Measurements from ENCODE around the gene PKDREJ.

Gene PKDREJ

GRCh38 chr22:46262449-46263215, 511 bp downstream of the PKDREJ start:
- DNase-seq, result peak; percentile 43 to 65

- DNase-seq, result no peak
Measured at GRCh38 chr22:46260038-46260437, 3.1 kb downstream of the PKDREJ start.

- no peak for DNase-seq
Measured at GRCh38 chr22:46259374-46259773, 3.8 kb downstream of the PKDREJ start.

GRCh38 chr22:46256358-46256958, 6.7 kb downstream of the PKDREJ start:
- DNase-seq, result no peak

GRCh38 chr22:46251816-46252380, 11.2 kb downstream of the PKDREJ start:
- DNase-seq, result no peak

GRCh38 chr22:46251266-46251665, 11.9 kb downstream of the PKDREJ start:
- DNase-seq, result no peak

GRCh38 chr22:46250783-46251125, 12.4 kb downstream of the PKDREJ start:
- DNase-seq, result no peak

- DNase-seq, result peak; percentile 90
Measured at GRCh38 chr22:46250035-46250782, 12.9 kb downstream of the PKDREJ start, which contains the start of gene CDPF1. TSS of gene CDPF1 (minus strand) at chr22:46250293. CDS start at chr22:46248284, 2,009 bp downstream.

GRCh38 chr22:46247443-46247975, 15.6 kb downstream of the PKDREJ start:
- DNase-seq, result no peak

GRCh38 chr22:46246178-46246577, 17.0 kb downstream of the PKDREJ start:
- no peak for DNase-seq

GRCh38 chr22:46245511-46245910, 17.6 kb downstream of the PKDREJ start:
- DNase-seq, result no peak

- DNase-seq, result no peak
Measured at GRCh38 chr22:46244771-46245170, 18.4 kb downstream of the PKDREJ start.

GRCh38 chr22:46242076-46242475, 21.1 kb downstream of the PKDREJ start:
- DNase-seq, result no peak

GRCh38 chr22:46241396-46242007, 21.6 kb downstream of the PKDREJ start:
- no peak for DNase-seq

- no peak for DNase-seq
Measured at GRCh38 chr22:46240907-46241306, 22.2 kb downstream of the PKDREJ start.

- DNase-seq, result no peak
Measured at GRCh38 chr22:46240506-46240905, 22.6 kb downstream of the PKDREJ start.

GRCh38 chr22:46240073-46240472, 23.1 kb downstream of the PKDREJ start:
- DNase-seq, result no peak

- no peak for DNase-seq
Measured at GRCh38 chr22:46239261-46240048, 23.7 kb downstream of the PKDREJ start.

GRCh38 chr22:46238541-46238940, 24.6 kb downstream of the PKDREJ start:
- DNase-seq, result no peak

- no peak for DNase-seq
Measured at GRCh38 chr22:46237453-46238124, 25.6 kb downstream of the PKDREJ start.

- no peak for DNase-seq
Measured at GRCh38 chr22:46234969-46235368, 28.2 kb downstream of the PKDREJ start.
